AG09319 (cell line): ENCODE data around the gene SIX4.
"Not testable (repeated sequence)": the region's sequence is repeated elsewhere in the genome, so short reads cannot be mapped to it uniquely, and the experiment has no call there.

Experiments used
- DNase-seq: peaks from one replicate; pipeline ENCODE4 v3.0.0-alpha.2; 2010; ENCODE audit warnings: low read depth; ENCODE audit errors: extremely low read depth
- TF ChIP-seq, protein P1 (sequence below): IDR thresholded peaks from 2 replicates; pipeline ENCODE4 v1.5.1; 2011; ENCODE audit warnings: low read depth, mild to moderate bottlenecking, inconsistent platforms, low read length, moderate library complexity

The SIX4 gene

DNA sequence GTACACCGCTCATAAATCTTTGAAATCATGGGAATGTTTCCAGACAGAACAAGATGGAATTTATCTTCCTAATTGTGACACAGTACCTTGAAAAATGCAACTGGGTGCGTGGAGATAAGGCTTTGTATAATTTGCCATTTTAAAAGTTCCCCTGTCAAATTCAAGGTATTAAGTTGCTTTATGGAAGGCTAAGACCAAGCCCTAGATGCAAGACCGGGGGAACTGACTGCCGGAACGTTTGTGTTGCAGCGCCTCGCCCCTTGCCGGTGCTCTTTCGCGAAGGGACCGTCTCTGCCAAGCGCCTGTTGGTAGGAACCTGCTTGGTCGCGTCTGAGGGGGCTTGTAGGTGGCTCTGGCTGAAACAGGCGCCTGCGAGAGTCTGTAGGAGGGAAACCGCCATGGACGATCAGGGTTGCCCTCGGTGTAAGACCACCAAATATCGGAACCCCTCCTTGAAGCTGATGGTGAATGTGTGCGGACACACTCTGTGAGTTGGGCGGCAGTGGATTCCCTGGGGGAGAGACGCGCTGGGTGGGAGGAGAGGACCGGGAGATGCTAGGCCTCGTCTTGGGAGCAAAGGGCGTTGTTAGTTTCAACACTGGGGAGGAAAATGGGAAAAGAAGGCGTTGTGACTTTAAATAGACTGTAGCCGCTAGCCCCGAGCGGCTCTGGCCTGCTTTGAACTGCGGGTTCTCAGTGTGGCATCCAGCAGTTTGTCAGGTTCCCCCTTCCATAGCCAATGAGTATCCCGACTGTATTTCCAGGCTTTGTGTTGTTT, 10.5 kb upstream of the SIX4 start, which contains the start of gene MNAT1:
Gene MNAT1 (plus strand): TSS at position 297 of the 778 bp plus-strand sequence. CDS start 102 bp downstream, at position 399.
- peak; percentile 69 for DNase-seq
- TF ChIP-seq, protein P1, sequence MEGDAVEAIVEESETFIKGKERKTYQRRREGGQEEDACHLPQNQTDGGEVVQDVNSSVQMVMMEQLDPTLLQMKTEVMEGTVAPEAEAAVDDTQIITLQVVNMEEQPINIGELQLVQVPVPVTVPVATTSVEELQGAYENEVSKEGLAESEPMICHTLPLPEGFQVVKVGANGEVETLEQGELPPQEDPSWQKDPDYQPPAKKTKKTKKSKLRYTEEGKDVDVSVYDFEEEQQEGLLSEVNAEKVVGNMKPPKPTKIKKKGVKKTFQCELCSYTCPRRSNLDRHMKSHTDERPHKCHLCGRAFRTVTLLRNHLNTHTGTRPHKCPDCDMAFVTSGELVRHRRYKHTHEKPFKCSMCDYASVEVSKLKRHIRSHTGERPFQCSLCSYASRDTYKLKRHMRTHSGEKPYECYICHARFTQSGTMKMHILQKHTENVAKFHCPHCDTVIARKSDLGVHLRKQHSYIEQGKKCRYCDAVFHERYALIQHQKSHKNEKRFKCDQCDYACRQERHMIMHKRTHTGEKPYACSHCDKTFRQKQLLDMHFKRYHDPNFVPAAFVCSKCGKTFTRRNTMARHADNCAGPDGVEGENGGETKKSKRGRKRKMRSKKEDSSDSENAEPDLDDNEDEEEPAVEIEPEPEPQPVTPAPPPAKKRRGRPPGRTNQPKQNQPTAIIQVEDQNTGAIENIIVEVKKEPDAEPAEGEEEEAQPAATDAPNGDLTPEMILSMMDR = peak; percentile 2

DNA sequence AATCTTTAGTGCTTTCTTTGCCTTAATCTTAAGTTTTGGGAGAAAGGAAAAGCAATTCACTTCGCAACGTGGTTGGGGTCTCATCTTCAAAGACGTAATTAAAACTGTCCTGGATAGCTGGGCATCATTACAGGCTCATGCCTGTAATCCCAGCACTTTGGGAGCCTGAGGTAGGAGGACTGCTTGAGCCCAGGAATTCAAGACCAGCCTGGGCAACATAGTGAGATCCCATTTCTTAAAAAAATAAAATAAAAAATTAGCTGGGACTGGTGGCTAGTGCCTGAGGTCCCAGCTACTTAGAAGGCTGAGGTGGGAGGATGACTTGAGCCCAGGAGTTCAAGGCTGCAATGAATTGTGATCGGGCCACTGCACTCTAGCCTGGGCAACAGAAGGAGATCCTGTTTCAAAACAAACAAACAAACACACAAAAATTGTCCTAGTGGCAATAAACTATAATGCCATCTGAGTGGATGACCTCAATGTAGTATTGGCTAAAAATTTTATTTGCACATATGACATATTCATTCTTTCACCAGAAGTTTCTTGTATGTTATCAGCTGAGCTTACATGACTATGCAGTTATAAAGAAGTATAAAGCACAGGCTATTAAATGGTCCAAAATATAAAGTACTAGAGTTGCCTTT, 8.8 kb upstream of the SIX4 start:
- TF ChIP-seq, protein P1 = no peak
- DNase-seq = no peak

DNA sequence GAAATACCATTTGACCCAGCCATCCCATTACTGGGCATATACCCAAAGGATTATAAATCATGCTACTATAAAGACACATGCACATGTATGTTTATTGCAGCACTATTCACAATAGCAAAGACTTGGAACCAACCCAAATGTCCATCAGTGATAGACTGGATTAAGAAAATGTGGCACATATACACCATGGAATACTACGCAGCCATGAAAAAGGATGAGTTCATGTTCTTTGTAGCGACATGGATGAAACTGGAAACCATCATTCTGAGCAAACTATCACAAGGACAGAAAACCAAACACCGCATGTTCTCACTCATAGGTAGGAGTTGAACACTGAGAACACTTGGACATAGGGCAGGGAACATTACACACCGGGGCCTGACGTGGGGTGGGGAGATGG, 7.1 kb upstream of the SIX4 start:
- DNase-seq = not testable (repeated sequence)

DNA sequence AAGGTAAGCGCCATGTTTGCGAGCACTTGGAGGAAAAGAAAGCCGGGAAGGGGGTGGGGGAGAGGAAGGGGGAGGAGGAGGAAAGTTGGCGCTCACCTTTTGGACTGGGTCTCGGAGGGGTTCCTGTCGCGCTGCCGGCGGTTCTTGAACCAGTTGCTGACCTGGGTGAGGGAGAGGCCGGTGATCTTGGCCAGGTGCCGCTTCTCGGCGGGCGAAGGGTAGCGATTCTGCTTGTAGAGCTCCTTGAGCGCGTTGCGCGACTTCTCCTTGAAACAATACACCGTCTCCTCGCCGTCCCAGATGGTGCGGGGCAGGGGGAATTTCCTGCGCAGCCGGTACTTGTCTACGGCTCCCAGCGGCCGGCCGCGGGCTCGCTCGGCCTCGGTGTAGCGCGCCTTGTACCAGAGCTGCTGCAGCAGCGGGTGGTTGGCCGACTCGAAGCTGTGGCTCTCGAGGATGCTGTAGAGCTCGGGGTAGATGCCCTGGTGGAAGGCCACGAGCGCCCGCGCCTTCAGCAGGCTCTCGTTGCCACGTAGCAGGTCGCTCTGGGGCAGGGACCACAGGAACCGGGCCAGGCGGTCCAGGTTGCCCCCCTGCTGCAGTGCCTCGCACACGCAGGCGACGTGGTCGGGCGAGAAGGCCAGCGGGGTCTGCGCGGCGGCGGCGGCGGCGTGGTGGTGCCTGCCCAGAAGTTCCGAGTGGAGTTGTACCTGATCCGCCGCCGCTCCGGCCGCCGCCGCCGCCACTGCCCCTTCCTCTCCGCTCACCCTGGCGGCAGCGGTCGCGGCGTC, 840 bp downstream of the SIX4 start:
- no peak for DNase-seq
- TF ChIP-seq, protein P1 = no peak

DNA sequence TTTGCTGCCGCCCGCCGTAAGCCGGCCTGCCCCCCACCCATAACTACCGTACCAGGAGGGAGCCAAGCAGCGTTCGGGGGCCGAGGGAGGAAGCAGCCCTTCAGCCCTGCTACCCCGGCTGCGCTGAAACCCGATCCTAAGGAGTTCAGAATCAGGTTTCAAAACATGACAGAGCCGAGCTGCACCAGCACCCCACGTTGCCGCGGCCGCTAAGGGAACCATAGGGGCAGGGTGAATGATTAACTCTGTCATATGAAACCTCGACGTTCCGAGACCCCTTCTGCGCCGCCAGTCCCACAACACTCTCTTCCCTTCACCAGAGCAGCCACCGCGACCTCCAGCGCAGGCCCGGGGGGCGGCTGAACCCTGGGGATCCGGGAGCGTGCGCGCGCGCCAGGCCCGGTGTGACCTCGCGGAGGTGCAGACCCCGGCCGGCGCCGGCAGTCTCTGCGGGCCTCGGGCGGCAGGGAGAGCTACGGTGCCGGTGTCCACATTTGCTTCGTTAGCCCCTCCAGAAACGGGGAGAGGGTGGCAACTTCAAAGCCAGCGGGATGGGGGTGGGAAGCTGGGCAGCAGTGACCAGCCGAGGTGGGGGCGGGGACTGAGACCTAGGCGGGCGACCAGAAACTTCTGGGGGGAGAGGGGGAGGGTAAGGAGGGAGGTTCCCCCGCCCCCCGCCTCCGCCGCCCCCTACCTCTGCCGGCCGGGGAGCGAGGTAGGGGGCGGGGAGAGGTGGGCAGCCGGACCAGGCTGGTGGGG, 1.6 kb downstream of the SIX4 start:
- DNase-seq = no peak
- TF ChIP-seq, protein P1 = no peak

DNA sequence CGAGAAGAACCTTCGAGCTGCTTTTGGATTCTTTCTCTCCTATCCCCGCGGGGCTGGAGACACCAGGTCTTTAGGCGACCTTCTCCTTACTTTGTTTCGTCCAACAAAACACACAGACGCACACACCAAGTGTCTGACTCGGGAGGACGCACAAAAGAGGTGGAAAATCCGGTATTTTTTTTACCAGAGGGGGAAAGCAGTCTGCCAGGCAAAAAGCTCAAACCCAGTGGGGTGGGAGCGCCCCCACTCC, 2.1 kb downstream of the SIX4 start:
- TF ChIP-seq, protein P1 = no peak
- DNase-seq = no peak

DNA sequence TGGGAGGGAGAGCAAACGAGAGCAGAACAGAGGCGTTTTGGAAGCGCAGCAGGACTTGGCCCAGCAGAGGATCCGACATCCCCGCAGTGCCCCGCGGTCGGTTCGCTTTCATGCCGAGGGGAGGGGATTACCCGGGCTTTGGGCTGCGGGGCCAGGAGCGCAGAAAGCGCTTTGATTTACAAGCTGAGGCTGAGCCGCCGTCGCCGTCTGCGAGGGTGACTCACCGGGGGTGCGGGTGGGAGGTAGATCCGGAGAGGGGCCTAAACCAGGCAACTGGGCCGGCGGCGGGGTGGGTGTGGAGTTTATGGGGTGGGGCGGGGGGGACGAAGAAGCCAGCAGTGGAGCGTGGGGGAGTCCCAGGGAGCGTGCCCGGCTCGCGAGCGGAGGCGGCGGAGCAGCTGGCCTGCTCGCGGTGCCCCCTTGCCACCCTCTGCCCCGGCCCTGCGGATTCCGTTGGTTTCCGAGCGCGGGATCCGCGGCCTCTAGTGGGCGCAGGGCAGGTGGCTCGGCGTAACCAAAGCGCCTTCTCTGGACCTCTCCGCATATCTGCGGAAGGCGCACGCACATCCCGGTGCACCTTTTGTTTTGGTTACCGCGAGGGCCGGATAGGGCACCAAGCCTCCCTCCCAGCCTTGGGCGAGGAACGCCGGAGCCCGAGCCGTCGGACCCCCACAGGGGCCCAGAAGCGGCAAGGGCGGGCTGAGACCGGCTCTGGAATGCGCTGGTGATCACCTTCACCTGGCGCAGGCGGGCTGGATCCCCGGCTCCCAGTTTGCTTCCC, 2.6 kb downstream of the SIX4 start:
- DNase-seq = no peak
- TF ChIP-seq, protein P1 = peak; percentile 36
